Heart left ventricle (tissue), 13 donors: ENCODE data around the gene MCC.

Experiments
- CTCF ChIP-seq, 12 donors: fragments of 200-600 bp; sonication (generic) in 4 of 12; IDR thresholded peaks; one replicate each; pipeline versions ENCODE4 v1.5.0 to v1.8.0; 2018 to 2022; ENCODE audit warnings: antibody characterized with exemption in 12 of 12, mild to moderate bottlenecking in 5 of 12
- POLR2A ChIP-seq, 2 donors: fragments of 450-650 bp; IDR thresholded peaks; one replicate each; pipeline ENCODE4 v1.6.1; 2017; ENCODE audit warnings: antibody characterized with exemption in 2 of 2, mild to moderate bottlenecking in 2 of 2, moderate library complexity in 2 of 2
- donor health status: ischemic (EF 13 %, LVEDD 7.1; RV severe dilation, severe dysfunction).
- donor health status: DM: no; HTN: yes; CAD: no.
- donor health status: DM: no; HTN: no; CAD: no.
- donor health status: ischemic (EF 25% LVEDD 6.9; RV normal size, moderate dysfunction).
- donor health status: ischemic (EF 25% LVEDD 5.7; RV mildly dilated, moderate dysfunction).
- donor health status: ischemic (EF 35%, LVEDD 5.7; RV mildly dilated, moderate dysfunction).
- donor health status: nonischemic (EF 11% LVEDD 7.7; RV severe dilation, severe dysfunction).
- donor health status: DM: yes; HTN: yes; CAD: no.
- donor health status: PGD.
- donor health status: ischemic (EF 29% LVEDD 5.4; RV normal size, mild dysfunction).
- donor health status: nonischemic (EF 23%, LVEDD 6.1; RV moderate dilation, normal function).

GRCh38 chr5:113356487-113356886 is 131.8 kb downstream of the MCC start:
- no peak for TF ChIP-seq POLR2A (IDR thresholded peaks at IDR 0.05)
- no peak for TF ChIP-seq CTCF (IDR thresholded peaks at IDR 0.05)
